Aorta (tissue), 5 donors: ENCODE data around the gene TUBB4B. TPM values are rescaled to one million over a fixed set of nuclear protein-coding genes. Genes with fewer than 3 reads are reported as not detected.

Experiments used
- ATAC-seq: fragments of 200-7000 bp; cut with Tn5 transposase; one replicate; pipeline ENCODE4 v1.9.1; 2022; ENCODE audit warnings: moderate library complexity; ENCODE audit not compliant: low FRiP score
- DNase-seq, 2 donors: peaks; one replicate each; pipeline ENCODE4 v3.0.0-alpha.2; 2020
- H3K27ac ChIP-seq, 2 donors: one replicate each; pipeline ENCODE4 v1.5.1; 2013; ENCODE audit warnings: low read length in 2 of 2, mild to moderate bottlenecking in 2 of 2, moderate library complexity in 2 of 2, control low read depth in 1 of 2, inconsistent platforms in 1 of 2, low read depth in 1 of 2
- H3K27me3 ChIP-seq, 2 donors: one replicate each; pipeline ENCODE4 v1.6.1; 2013; ENCODE audit warnings: control low read depth in 1 of 2, low read length in 1 of 2, mild to moderate bottlenecking in 1 of 2, moderate library complexity in 1 of 2; ENCODE audit not compliant: insufficient read depth in 2 of 2, control insufficient read depth in 1 of 2
- H3K36me3 ChIP-seq, 2 donors: one replicate each; pipeline ENCODE4 v1.6.1; 2013; ENCODE audit warnings: control low read depth in 1 of 2, low read length in 1 of 2, mild to moderate bottlenecking in 1 of 2; ENCODE audit not compliant: insufficient read depth in 2 of 2, control insufficient read depth in 1 of 2
- H3K4me1 ChIP-seq, 2 donors: one replicate each; pipeline ENCODE4 v1.6.1; 2013; ENCODE audit warnings: low read length in 2 of 2, control low read depth in 1 of 2, mild to moderate bottlenecking in 1 of 2, moderate library complexity in 1 of 2; ENCODE audit not compliant: insufficient read depth in 2 of 2, control insufficient read depth in 1 of 2
- H3K4me3 ChIP-seq, 2 donors: one replicate each; pipeline ENCODE4 v1.5.1; 2013; ENCODE audit warnings: low read length in 2 of 2, control low read depth in 1 of 2, mild to moderate bottlenecking in 1 of 2
- H3K9me3 ChIP-seq: one replicate; pipeline ENCODE4 v1.6.1; 2013; ENCODE audit warnings: mild to moderate bottlenecking, low read length; ENCODE audit not compliant: control insufficient read depth
- WGBS, 2 donors: extraction: QIAGEN DNeasy Blood & Tissue Kit; methylation state at CpG; one replicate each; pipeline ENCODE4 v1.1.7; 2013; 5-methylcytosine and 5-hydroxymethylcytosine counted together
- intact Hi-C, 2 donors: fragments of 100-400 bp; cut with DNase I; formaldehyde crosslinking; loops; one replicate each; pipeline versions ENCODE4 v1.14.2 to v1.15.0; 2022
- polyA plus RNA-seq, 2 donors: library from polyadenylated mRNA; stranded (reverse); fragments of 200-250 nt; gene quantifications; one replicate each; pipeline ENCODE4 v1.2.3, GENCODE V29; 2013
- total RNA-seq, 2 donors: library from RNA; stranded (reverse); fragmentation: NEBNext Ultra II Directional; extraction: Animal tissue kit (Norgen Biotek cat#: 25700); gene quantifications; one replicate each; pipeline ENCODE4 v1.2.1, GENCODE V29; 2021
- donor health status: healthy with polysubstance abuse.
- donor health status: Bipolar disorder and iron deficiency.
- donor health status: DM: no; HTN: no; CAD: no.
- donor health status: DM: no; HTN: no; CAD: no.
- donor health status: DM: yes; HTN: yes; CAD: no.

TUBB4B gene
- total and polyA plus RNA-seq, 4 donors = 86.9 to 152 (median 111) TPM

DNA sequence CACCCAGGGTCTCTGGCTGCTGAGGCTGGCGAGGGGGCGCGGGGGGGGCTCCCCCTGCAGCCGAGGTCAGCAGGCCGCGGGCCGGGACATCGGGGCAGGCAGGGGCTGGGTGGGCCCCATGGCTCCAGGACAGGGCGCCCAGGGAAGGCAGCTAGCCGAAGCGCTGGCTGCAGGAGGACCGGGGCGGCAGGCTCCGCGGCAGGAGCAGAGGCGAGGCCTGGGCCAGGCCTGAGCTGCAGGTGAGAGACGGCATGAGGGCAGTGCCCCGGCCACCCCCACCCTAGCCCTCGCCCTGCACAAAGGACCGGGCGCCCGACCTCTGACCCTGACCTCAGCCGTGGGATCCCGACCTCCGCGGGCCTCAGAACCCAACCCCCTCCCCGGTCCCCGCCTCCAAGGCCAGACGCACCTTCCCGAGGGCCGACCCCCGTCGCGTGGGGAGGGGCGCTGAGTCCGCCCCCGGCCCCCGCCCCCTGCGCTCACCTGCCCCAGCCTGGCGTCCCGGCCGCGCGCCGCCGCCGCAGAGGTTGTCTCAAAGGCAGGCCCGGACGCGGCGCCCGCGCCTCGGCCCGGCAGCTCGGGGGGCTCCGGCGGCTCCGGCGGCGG is 19.5 kb upstream of the TUBB4B start:
- H3K27me3 ChIP-seq = no peaks in the 10 kb centered on the region
- H3K4me1 ChIP-seq = no peaks in the 10 kb centered on the region
- peak overlapping the region; percentile 3 to 40 for H3K4me3 ChIP-seq
- H3K36me3 ChIP-seq = no peaks in the 10 kb centered on the region
- ATAC-seq = no peak
- no peaks in the 10 kb centered on the region for H3K9me3 ChIP-seq
- DNase-seq = no peak
- H3K27ac ChIP-seq = no peak overlapping the region
- intact Hi-C loops = no loop called here
- WGBS, 2 donors = 8 to 9% methylated on average over 39 to 61 of the region's 61 CpGs

DNA sequence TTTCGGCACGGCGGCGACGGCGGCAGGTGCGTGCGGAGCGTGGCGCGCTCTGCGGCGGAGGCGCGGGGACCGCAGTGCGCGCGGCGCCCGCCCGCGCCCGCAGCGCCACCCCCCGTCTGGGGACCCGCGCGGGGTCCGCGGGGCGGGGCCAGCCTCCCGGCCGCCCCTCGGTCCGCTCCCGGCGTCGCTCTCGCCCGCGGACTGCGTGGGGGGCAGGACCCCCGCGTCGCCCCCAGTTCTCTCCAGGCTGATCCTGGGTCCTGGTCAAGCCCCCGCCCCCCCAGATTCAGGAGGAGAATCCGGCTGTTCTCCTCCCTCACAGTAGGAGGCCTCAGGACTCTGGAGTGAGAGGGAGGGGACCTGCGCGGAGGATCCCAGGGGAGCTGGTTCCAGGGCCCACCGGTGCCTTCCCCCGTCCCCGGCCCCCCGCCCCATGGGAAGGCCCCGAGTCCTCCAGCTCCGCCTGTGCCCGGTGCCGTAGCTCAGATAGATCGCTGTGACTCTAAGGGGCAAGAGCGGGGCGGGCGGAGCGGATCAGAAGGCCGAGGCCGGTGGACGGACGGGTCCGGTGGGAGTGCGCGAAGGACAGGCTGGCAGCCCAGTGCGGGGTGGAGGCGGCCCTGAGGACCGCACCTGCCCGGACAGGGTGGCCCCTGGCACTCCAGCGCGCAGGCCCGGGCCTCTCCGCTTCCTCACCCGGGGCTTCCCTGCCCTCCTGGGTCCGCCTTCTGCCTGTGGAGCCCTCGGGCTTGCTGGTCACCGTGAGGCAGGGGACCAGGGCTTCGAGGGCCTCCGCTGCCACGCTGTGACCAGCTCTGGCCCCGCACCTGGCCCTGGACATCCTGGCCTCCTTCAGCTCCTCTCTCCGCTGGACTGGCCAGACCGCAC is 18.7 kb upstream of the TUBB4B start, which contains the start of gene RNF208:
Gene RNF208 (minus strand): TSS at position 51 of the 888 bp plus-strand sequence. CDS start 1,028 bp downstream, outside the sequence.
- Histone ChIP-seq H3K36me3 (no peaks in the 10 kb centered on the region), H3K4me3 (peak within 1 kb of the TSS; percentile 3 to 40), H3K27ac (peak within 1 kb of the TSS in 1 of 2 donors; percentile 8), H3K27me3 (no peaks in the 10 kb centered on the region), H3K4me1 (no peaks in the 10 kb centered on the region), H3K9me3 (no peaks in the 10 kb centered on the region)
- ATAC-seq (peak; percentile 0), DNase-seq (no peak)
- 4 to 6% methylated on average over 46 to 88 of the region's 88 CpGs for WGBS, 2 donors
- intact Hi-C loops = no loop called here

DNA sequence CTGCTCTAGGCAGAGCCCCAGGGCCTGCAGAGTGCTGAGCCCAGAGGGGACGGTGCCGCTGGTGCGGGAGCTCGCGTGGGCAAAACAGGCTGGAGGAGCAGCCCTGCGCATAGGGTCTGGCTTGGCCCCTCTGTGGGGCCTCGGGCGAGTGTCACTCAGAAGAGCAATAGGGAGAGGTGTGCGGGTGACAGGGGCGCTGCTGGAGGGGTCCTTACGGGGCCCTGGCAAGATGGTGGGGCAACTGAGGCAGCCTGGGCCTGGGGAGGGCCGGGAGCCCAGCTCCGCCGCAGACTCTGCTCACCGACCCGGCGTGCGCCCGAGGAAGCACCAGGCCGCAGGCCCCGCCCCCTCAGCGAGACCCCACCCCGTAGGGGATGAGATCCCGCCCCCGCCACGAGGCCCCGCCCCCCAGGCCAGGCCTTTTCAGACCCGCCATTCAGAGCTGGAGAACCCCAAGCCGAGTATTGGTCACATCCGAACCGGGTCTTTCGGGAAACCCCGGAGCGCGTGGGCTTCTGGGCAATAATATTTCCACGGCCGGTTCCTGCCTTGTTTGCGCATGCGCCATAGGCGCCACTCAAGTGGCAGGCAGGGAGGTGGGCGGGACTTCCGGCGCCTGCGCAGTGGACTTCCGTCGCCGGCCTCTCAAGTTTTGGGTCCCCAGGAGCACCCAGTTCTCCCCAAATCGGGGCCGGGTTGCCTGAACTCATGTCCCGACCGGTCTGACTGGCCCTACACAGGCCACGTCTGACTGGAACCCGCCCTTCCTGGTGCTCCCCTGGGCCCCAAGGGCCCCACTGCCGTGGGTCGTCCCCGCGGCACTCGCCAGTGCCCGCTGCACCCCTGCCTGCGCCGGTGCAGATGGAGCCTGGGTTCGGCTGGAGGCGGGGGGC is 17.8 kb upstream of the TUBB4B start:
- intact Hi-C loops = no loop called here
- WGBS, 2 donors = 1 to 2% methylated on average over 51 to 63 of the region's 63 CpGs
- ATAC-seq (peak; percentile 95), DNase-seq (peak; percentile 98 to 99)
- Histone ChIP-seq H3K36me3 (no peaks in the 10 kb centered on the region), H3K27ac (peak overlapping the region; percentile 8 to 77), H3K27me3 (no peaks in the 10 kb centered on the region), H3K4me3 (peak overlapping the region; percentile 36 to 75), H3K9me3 (no peaks in the 10 kb centered on the region), H3K4me1 (no peaks in the 10 kb centered on the region)

- Histone ChIP-seq H3K9me3 (no peaks in the 10 kb centered on the region), H3K27me3 (no peaks in the 10 kb centered on the region), H3K36me3 (no peaks in the 10 kb centered on the region), H3K4me3 (no peak within 1 kb of the TSS), H3K27ac (peak within 1 kb of the TSS in 1 of 2 donors; percentile 77), H3K4me1 (no peaks in the 10 kb centered on the region)
- intact Hi-C loops = loop anchor here in 1 of 2 donors (5.0 kb wide), 1 partner anchor 103 kb away; no protein-coding TSS in a partner anchor
- no peak for ATAC-seq
- WGBS, 2 donors = 51 to 54% methylated on average over 21 to 23 of the region's 23 CpGs
- DNase-seq = no peak
Observed at GRCh38 chr9:137224830-137225694, 16.0 kb upstream of the TUBB4B start, which contains the start of gene CYSRT1. Gene CYSRT1, plus strand, starts transcription at chr9:137225174. Its CDS starts 448 bp downstream, at chr9:137225622.

GRCh38 chr9:137225699-137226331 is 15.3 kb upstream of the TUBB4B start:
- ATAC-seq = no peak
- Histone ChIP-seq H3K4me1 (no peaks in the 10 kb centered on the region), H3K4me3 (no peak overlapping the region), H3K9me3 (no peaks in the 10 kb centered on the region), H3K27ac (no peak overlapping the region), H3K36me3 (no peaks in the 10 kb centered on the region), H3K27me3 (no peaks in the 10 kb centered on the region)
- intact Hi-C loops = loop anchor here in 1 of 2 donors (5.0 kb wide), 1 partner anchor 104 kb away; no protein-coding TSS in a partner anchor
- DNase-seq = no peak
- 77 to 84% methylated on average over 15 to 21 of the region's 21 CpGs for WGBS, 2 donors

DNA sequence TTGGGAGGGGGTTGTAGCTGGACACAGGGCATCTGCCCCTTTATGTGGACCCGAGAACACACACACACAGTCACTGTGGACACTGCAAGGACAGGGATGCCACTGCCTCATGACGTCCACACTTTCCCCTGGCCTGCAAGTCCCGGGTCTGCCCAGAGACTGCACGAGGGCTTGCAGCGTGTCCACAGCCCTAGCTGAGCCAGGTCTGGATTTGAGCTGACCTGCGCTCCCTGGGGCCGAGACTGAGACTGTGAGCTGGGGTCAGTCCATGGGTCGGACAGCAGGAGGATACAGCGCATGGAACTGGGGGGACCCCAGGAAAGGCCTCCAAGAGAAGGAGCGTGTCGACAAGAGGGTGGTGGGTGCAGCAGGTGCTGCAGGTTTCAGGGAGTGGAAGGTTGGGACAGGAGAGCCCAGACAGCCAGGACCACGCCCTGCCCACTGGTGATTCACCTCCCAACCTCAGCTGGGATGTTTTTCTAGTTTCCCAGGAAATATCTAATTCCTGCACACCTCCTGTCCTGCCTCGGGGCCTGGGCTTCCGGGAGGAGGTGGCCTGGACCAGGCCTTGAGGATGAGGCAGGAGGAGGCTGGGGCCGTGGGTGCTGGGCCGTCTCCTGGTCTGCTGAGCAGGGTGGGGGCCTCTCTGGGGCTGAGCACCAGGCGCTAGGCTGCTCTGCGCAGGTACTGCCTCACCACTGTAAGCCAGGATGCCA is 14.6 kb upstream of the TUBB4B start:
- ATAC-seq (no peak), DNase-seq (no peak)
- Histone ChIP-seq H3K4me3 (no peak overlapping the region), H3K4me1 (no peaks in the 10 kb centered on the region), H3K27ac (no peak overlapping the region), H3K36me3 (no peaks in the 10 kb centered on the region), H3K27me3 (no peaks in the 10 kb centered on the region), H3K9me3 (no peaks in the 10 kb centered on the region)
- intact Hi-C loops = loop anchor here in 1 of 2 donors (5.0 kb wide), 1 partner anchor 104 kb away; no protein-coding TSS in a partner anchor
- 73 to 74% methylated on average over 18 of the region's 18 CpGs for WGBS, 2 donors
